Kidney epithelial cell (primary cell): ENCODE measurements around the gene NUP205. TPM values are rescaled to one million over a fixed set of nuclear protein-coding genes. Genes with fewer than 3 reads are reported as not detected.

ENCODE experiments used
- DNase-seq: peaks from one replicate; pipeline ENCODE4 v3.0.0-alpha.2; 2010; ENCODE audit warnings: low read depth
- H3K27me3 ChIP-seq: 2 replicates; pipeline ENCODE4 v1.6.0; 2011; ENCODE audit warnings: low read length; ENCODE audit not compliant: control insufficient read depth, insufficient read depth
- H3K36me3 ChIP-seq: 2 replicates; pipeline ENCODE4 v1.5.1; 2011; ENCODE audit warnings: low read length; ENCODE audit not compliant: control insufficient read depth, insufficient read depth
- H3K4me3 ChIP-seq: 2 replicates; pipeline ENCODE4 v1.5.1; 2011; ENCODE audit warnings: low read depth, mild to moderate bottlenecking, control low read depth, low read length
- total RNA-seq: library from RNA; depleted of rRNA; stranded (reverse); fragments of >200 nt; gene quantifications from 2 replicates; pipeline ENCODE4 v1.2.3, GENCODE V29; 2015
- TF ChIP-seq, protein P1 (sequence below): IDR thresholded peaks from 2 replicates; pipeline ENCODE4 v1.5.1; 2011; ENCODE audit warnings: mild to moderate bottlenecking, moderate library complexity, low read length, control low read depth, inconsistent platforms; ENCODE audit not compliant: insufficient read depth, poor library complexity, severe bottlenecking

Gene NUP205
- total RNA-seq, 1 donor from 2014 or later = 58.1 TPM

- H3K27me3 ChIP-seq = no peaks in the 10 kb centered on the region
- no peak overlapping the region for H3K4me3 ChIP-seq
- no peaks in the 10 kb centered on the region for H3K36me3 ChIP-seq
- TF ChIP-seq, protein P1, sequence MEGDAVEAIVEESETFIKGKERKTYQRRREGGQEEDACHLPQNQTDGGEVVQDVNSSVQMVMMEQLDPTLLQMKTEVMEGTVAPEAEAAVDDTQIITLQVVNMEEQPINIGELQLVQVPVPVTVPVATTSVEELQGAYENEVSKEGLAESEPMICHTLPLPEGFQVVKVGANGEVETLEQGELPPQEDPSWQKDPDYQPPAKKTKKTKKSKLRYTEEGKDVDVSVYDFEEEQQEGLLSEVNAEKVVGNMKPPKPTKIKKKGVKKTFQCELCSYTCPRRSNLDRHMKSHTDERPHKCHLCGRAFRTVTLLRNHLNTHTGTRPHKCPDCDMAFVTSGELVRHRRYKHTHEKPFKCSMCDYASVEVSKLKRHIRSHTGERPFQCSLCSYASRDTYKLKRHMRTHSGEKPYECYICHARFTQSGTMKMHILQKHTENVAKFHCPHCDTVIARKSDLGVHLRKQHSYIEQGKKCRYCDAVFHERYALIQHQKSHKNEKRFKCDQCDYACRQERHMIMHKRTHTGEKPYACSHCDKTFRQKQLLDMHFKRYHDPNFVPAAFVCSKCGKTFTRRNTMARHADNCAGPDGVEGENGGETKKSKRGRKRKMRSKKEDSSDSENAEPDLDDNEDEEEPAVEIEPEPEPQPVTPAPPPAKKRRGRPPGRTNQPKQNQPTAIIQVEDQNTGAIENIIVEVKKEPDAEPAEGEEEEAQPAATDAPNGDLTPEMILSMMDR = no peak
- DNase-seq = no peak
Measured at GRCh38 chr7:135550196-135550595, 7.5 kb upstream of the NUP205 start.

GRCh38 chr7:135552148-135552547 lies 5.6 kb upstream of the NUP205 start:
- Histone ChIP-seq H3K4me3 (no peak overlapping the region), H3K36me3 (no peaks in the 10 kb centered on the region), H3K27me3 (no peaks in the 10 kb centered on the region)
- TF ChIP-seq, protein P1 = no peak
- DNase-seq = no peak

- H3K36me3 ChIP-seq = no peaks in the 10 kb centered on the region
- TF ChIP-seq, protein P1 = no peak
- H3K27me3 ChIP-seq = no peaks in the 10 kb centered on the region
- no peak for DNase-seq
- H3K4me3 ChIP-seq = no peak overlapping the region
Measured at GRCh38 chr7:135553346-135553745, 4.4 kb upstream of the NUP205 start.

DNA sequence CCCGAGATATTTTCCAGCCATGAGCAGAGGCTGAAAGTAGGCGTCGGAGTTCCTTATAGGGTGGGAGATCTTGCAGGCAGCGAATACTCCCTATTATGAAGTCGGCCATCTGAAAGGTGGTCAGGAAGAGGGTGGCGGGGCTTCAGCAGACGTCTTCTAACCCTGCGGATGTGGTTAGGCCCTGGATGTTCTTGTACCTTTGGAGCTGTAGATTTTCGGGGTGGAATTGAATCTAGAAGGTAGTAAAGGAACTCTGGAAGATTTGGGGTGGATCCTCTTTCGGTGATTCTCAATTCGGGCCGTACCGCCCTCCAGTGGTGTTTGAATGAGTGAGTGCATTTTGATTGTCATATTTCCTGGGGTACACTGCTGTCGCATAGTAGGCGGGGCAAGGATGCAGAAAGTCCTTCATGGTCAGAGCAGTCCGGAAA lies 635 bp downstream of the NUP205 start:
- TF ChIP-seq, protein P1 = peak; percentile 52
- Histone ChIP-seq H3K27me3 (no peaks in the 10 kb centered on the region), H3K36me3 (no peaks in the 10 kb centered on the region), H3K4me3 (peak overlapping the region; percentile 73)
- DNase-seq = peak; percentile 18

- H3K27me3 ChIP-seq = no peaks in the 10 kb centered on the region
- TF ChIP-seq, protein P1 = no peak
- H3K36me3 ChIP-seq = no peaks in the 10 kb centered on the region
- no peak for DNase-seq
- H3K4me3 ChIP-seq = peak overlapping the region; percentile 73
Measured at GRCh38 chr7:135558881-135559280, 1.2 kb downstream of the NUP205 start.

- Histone ChIP-seq H3K4me3 (no peak overlapping the region), H3K27me3 (no peaks in the 10 kb centered on the region), H3K36me3 (no peaks in the 10 kb centered on the region)
- DNase-seq = no peak
- TF ChIP-seq, protein P1 = no peak
Measured at GRCh38 chr7:135560631-135561030, 2.9 kb downstream of the NUP205 start.
